ENCODE measurements around the gene LRIT3. TPM values are rescaled to one million over a fixed set of nuclear protein-coding genes. Genes with fewer than 3 reads are reported as not detected.

Gene LRIT3
- total and polyA plus RNA-seq, 2 of the 13 experiments (the other 11 are each of a cell fraction or from before 2014, with no cell fraction given), result 0.03 TPM; not detected in 1

DNA sequence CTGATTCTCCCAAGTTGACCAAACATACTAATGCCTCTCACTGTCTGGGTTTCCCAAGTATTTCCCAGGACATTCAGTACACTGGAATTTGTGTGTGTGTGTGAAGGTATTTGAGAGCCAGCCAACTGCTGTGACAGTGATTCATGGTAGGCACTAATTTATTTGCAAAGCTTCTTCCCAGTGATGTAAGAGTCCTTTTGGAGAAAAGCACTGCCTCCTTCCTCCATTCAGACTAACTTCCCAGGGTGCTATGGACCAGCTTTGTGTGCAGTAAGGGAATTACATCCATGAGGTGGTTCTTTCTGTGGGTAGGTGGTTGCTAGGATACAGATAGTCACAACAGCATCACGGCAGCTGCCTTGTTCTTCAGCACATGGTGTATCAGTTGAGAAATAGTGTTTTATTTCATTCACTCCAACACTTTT, 73.5 kb downstream of the LRIT3 start (continued):
- TF ChIP-seq, protein P1, sequence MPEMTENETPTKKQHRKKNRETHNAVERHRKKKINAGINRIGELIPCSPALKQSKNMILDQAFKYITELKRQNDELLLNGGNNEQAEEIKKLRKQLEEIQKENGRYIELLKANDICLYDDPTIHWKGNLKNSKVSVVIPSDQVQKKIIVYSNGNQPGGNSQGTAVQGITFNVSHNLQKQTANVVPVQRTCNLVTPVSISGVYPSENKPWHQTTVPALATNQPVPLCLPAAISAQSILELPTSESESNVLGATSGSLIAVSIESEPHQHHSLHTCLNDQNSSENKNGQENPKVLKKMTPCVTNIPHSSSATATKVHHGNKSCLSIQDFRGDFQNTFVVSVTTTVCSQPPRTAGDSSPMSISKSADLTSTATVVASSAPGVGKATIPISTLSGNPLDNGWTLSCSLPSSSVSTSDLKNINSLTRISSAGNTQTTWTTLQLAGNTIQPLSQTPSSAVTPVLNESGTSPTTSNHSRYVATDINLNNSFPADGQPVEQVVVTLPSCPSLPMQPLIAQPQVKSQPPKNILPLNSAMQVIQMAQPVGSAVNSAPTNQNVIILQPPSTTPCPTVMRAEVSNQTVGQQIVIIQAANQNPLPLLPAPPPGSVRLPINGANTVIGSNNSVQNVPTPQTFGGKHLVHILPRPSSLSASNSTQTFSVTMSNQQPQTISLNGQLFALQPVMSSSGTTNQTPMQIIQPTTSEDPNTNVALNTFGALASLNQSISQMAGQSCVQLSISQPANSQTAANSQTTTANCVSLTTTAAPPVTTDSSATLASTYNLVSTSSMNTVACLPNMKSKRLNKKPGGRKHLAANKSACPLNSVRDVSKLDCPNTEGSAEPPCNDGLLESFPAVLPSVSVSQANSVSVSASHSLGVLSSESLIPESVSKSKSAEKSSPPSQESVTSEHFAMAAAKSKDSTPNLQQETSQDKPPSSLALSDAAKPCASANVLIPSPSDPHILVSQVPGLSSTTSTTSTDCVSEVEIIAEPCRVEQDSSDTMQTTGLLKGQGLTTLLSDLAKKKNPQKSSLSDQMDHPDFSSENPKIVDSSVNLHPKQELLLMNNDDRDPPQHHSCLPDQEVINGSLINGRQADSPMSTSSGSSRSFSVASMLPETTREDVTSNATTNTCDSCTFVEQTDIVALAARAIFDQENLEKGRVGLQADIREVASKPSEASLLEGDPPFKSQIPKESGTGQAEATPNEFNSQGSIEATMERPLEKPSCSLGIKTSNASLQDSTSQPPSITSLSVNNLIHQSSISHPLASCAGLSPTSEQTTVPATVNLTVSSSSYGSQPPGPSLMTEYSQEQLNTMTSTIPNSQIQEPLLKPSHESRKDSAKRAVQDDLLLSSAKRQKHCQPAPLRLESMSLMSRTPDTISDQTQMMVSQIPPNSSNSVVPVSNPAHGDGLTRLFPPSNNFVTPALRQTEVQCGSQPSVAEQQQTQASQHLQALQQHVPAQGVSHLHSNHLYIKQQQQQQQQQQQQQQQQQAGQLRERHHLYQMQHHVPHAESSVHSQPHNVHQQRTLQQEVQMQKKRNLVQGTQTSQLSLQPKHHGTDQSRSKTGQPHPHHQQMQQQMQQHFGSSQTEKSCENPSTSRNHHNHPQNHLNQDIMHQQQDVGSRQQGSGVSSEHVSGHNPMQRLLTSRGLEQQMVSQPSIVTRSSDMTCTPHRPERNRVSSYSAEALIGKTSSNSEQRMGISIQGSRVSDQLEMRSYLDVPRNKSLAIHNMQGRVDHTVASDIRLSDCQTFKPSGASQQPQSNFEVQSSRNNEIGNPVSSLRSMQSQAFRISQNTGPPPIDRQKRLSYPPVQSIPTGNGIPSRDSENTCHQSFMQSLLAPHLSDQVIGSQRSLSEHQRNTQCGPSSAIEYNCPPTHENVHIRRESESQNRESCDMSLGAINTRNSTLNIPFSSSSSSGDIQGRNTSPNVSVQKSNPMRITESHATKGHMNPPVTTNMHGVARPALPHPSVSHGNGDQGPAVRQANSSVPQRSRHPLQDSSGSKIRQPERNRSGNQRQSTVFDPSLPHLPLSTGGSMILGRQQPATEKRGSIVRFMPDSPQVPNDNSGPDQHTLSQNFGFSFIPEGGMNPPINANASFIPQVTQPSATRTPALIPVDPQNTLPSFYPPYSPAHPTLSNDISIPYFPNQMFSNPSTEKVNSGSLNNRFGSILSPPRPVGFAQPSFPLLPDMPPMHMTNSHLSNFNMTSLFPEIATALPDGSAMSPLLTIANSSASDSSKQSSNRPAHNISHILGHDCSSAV (CRISPR knock-in tag; IDR thresholded peaks at IDR 0.05; ENCODE audit: borderline replicate concordance), result no peak
- TF ChIP-seq PRDM15 (CRISPR knock-in tag; IDR thresholded peaks at IDR 0.05) (no peak), JUNB (CRISPR knock-in tag; IDR thresholded peaks at IDR 0.05; ENCODE audit: borderline replicate concordance) (no peak), BRD4 (CRISPR knock-in tag; IDR thresholded peaks at IDR 0.05) (no peak), MAFK (conservative IDR thresholded peaks at IDR 0.05 in 1 of 2, IDR thresholded peaks at IDR 0.05 in 1 of 2; ENCODE audit: low read length in 2 of 2) (no peak), ZNF572 (CRISPR knock-in tag; IDR thresholded peaks at IDR 0.05) (no peak), ZNF362 (CRISPR knock-in tag; IDR thresholded peaks at IDR 0.05; ENCODE audit: borderline replicate concordance) (no peak), MTF2 (CRISPR knock-in tag; IDR thresholded peaks at IDR 0.05; ENCODE audit: borderline replicate concordance) (no peak), ARNTL (CRISPR knock-in tag; IDR thresholded peaks at IDR 0.05) (no peak), HOXA9 (CRISPR knock-in tag; IDR thresholded peaks at IDR 0.05; ENCODE audit: borderline replicate concordance) (no peak)
- TF ChIP-seq, protein P2, sequence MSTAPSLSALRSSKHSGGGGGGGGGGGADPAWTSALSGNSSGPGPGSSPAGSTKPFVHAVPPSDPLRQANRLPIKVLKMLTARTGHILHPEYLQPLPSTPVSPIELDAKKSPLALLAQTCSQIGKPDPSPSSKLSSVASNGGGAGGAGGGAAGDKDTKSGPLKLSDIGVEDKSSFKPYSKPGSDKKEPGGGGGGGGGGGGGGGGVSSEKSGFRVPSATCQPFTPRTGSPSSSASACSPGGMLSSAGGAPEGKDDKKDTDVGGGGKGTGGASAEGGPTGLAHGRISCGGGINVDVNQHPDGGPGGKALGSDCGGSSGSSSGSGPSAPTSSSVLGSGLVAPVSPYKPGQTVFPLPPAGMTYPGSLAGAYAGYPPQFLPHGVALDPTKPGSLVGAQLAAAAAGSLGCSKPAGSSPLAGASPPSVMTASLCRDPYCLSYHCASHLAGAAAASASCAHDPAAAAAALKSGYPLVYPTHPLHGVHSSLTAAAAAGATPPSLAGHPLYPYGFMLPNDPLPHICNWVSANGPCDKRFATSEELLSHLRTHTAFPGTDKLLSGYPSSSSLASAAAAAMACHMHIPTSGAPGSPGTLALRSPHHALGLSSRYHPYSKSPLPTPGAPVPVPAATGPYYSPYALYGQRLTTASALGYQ (CRISPR knock-in tag; IDR thresholded peaks at IDR 0.05), result no peak

Data from HepG2 (cell line).